Measurements from ENCODE around the gene SRSF9. TPM values are rescaled to one million over a fixed set of nuclear protein-coding genes. Genes with fewer than 3 reads are reported as not detected.

Gene SRSF9
- total RNA-seq, 1 experiment from 2014 or later = 244 TPM

DNA sequence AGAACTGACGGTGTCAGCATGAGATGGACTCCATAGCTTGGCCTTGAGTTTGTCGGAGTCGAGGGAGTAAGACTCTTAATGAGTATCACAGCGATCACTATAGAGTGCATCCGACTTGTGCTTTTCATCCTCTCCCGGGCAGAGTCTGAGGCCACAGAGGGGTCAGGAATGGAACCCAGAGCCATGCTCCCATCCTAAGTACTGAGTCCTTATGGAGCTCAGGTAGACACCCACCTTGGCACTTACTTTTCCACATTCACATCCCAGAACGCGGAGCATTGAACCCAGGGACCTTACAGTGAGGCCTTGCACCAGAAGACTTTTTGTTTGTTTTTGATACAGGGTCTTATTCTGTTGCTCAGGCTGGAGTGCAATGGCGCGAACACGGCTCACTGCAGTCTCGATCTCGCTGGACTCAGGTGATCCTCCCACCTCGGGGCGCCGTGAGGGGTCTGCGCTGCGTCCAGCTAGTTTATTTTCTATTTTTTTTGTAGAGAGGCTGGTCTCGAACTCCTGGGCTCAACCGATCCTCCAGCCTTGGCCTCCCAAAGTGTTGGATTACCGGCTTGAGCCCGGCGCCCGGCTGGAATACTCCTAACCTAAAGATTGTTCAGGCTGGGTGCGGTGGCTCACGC is 719 bp upstream of the SRSF9 start:
- H3K4me3 ChIP-seq (ENCODE audit: low read depth, low read length) = peak overlapping the region; percentile 80
- CTCF ChIA-PET = interaction anchor here (0.8 to 1.4 kb wide), 2 partner anchors 25 to 168 kb away, joined by 3 to 4 read pairs; partner anchors contain the start of gene SIRT4
- H3K4me1 ChIP-seq = peaks cover 5% of the 10 kb centered on the region
- no peaks in the 10 kb centered on the region for H3K9me3 ChIP-seq
- H3K36me3 ChIP-seq (ENCODE audit: control insufficient read depth, insufficient read depth, low read length) = no peaks in the 10 kb centered on the region
- DNase-seq = no peak
- H3K4me1 Mint-ChIP-seq (ENCODE audit: low read depth, unreplicated experiment) = peaks cover 13% of the 10 kb centered on the region
- H3K4me3 Mint-ChIP-seq (ENCODE audit: unreplicated experiment) = peak overlapping the region; percentile 85
- intact Hi-C loops (cut with micrococcal nuclease; ENCODE audit: unreplicated experiment) = no loop called here
- TSS peak; percentile 32 for BruUV-seq (replicated peaks)
- no peaks in the 10 kb centered on the region for H3K27me3 Mint-ChIP-seq (ENCODE audit: insufficient read depth, unreplicated experiment)
- no peak for TF ChIP-seq CTCF (IDR thresholded peaks at IDR 0.05; ENCODE audit: insufficient read depth in 1 of 2, low read depth in 1 of 2, low read length in 1 of 2, severe bottlenecking in 1 of 2, unreplicated experiment in 1 of 2)
- no peaks in the 10 kb centered on the region for H3K27me3 ChIP-seq (replicated peaks; ENCODE audit: control insufficient read depth, insufficient read depth, low read length)
- POLR2A ChIA-PET = interaction anchor here (0.7 kb wide), 1 partner anchor 59 kb away, joined by 3 read pairs; no protein-coding TSS in a partner anchor
- no peaks in the 10 kb centered on the region for H3K9me3 Mint-ChIP-seq (ENCODE audit: unreplicated experiment)
- peak overlapping the region; percentile 79 for H3K27ac Mint-ChIP-seq (ENCODE audit: unreplicated experiment)
- peaks cover 41% of the 10 kb centered on the region for H3K36me3 Mint-ChIP-seq (ENCODE audit: insufficient read depth, unreplicated experiment)

DNA sequence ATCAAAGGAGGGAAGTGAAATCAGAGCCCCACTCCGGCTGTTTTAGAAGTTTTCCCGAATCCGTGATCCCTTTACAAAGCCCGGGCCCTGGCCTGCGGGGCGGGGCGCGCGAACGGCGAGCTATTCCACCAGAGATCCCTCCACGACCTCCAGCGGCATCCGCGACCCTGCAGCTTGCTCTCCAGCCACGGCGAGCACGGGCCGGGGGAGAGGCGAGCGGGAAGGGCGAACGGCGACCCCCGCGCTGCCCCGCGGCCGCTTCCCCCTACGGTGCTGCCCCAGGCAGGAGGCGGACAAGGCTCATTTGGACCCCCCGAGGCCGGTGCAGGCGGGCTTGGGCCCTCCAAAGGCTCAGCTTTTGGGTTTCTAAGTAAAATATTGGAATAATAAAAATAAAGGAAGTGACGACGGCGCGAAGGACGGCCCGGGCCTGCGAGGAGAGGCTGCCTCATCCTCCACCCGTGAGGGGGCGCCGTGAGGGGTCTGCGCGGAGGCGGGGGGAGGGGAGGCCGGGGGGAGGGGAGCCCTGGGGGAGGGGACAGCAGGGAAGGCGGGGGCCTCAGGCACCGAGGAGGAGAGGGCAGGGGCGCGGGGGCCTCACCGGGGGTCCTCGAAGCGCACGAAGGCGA is 613 bp downstream of the SRSF9 start:
- intact Hi-C loops (cut with micrococcal nuclease; ENCODE audit: unreplicated experiment) = loop anchor here (1.0 to 5.0 kb wide), 3 partner anchors 22 to 58 kb away; partner anchors contain the start of genes COQ5, DYNLL1, GATC and TRIAP1
- Mint-ChIP-seq H3K9me3 (ENCODE audit: unreplicated experiment) (no peaks in the 10 kb centered on the region), H3K4me3 (ENCODE audit: unreplicated experiment) (peak overlapping the region; percentile 85), H3K27me3 (ENCODE audit: insufficient read depth, unreplicated experiment) (no peaks in the 10 kb centered on the region), H3K27ac (ENCODE audit: unreplicated experiment) (peak overlapping the region; percentile 79), H3K4me1 (ENCODE audit: low read depth, unreplicated experiment) (peaks cover 4% of the 10 kb centered on the region), H3K36me3 (ENCODE audit: insufficient read depth, unreplicated experiment) (peaks cover 54% of the 10 kb centered on the region)
- Histone ChIP-seq H3K36me3 (ENCODE audit: control insufficient read depth, insufficient read depth, low read length) (no peaks in the 10 kb centered on the region), H3K27me3 (replicated peaks; ENCODE audit: control insufficient read depth, insufficient read depth, low read length) (no peaks in the 10 kb centered on the region), H3K4me3 (ENCODE audit: low read depth, low read length) (peak overlapping the region; percentile 80), H3K9me3 (no peaks in the 10 kb centered on the region), H3K4me1 (peaks cover 5% of the 10 kb centered on the region)
- CTCF ChIA-PET = interaction anchor here (0.7 to 1.2 kb wide), 5 partner anchors 12 to 241 kb away, joined by 3 to 5 read pairs (median 3); no protein-coding TSS in a partner anchor
- POLR2A ChIA-PET = interaction anchor here (0.7 to 1.6 kb wide), 2 partner anchors 12 to 112 kb away, joined by 5 to 12 read pairs; partner anchors contain the start of gene POP5
- BruUV-seq (replicated peaks) = no TSS peak
- TF ChIP-seq CTCF (IDR thresholded peaks at IDR 0.05; ENCODE audit: insufficient read depth in 1 of 2, low read depth in 1 of 2, low read length in 1 of 2, severe bottlenecking in 1 of 2, unreplicated experiment in 1 of 2) = no peak
- DNase-seq = peak in 1 of 2 experiments; percentile 41

DNA sequence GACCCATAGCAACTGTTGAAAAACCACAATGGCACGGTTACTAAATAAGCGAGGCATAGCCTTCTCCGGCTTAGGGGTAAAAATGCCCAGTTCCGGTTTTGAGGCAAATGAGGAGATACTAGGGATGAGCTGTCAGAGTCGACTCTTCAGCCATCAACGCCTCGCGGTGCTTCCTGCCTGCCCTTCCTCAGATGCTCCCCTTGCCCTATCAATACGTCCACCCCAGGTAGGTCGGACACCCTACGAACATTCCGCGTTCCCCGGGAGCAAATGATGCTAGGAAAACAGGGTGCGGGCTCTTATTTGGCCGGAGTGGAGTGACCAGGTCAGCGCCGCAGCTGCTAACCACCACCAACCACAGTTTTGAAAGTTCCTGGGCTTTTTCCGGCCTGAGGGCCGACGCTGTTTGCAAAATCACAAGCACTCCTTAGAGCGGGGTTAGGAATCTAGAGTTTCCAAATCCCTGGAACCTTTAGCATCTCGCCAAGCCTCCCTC is 1.2 kb downstream of the SRSF9 start:
- Mint-ChIP-seq H3K4me1 (ENCODE audit: low read depth, unreplicated experiment) (no peaks in the 10 kb centered on the region), H3K27me3 (ENCODE audit: insufficient read depth, unreplicated experiment) (no peaks in the 10 kb centered on the region), H3K4me3 (ENCODE audit: unreplicated experiment) (peak overlapping the region; percentile 85), H3K27ac (ENCODE audit: unreplicated experiment) (peak overlapping the region; percentile 79), H3K9me3 (ENCODE audit: unreplicated experiment) (no peaks in the 10 kb centered on the region), H3K36me3 (ENCODE audit: insufficient read depth, unreplicated experiment) (peaks cover 59% of the 10 kb centered on the region)
- CTCF ChIA-PET = interaction anchor here (0.6 to 1.2 kb wide), 4 partner anchors 11 to 267 kb away, joined by 3 to 4 read pairs (median 4); no protein-coding TSS in a partner anchor
- POLR2A ChIA-PET = interaction anchor here (1.6 kb wide), 1 partner anchor 113 kb away, joined by 5 read pairs; the partner anchor contains the start of gene POP5
- intact Hi-C loops (cut with micrococcal nuclease; ENCODE audit: unreplicated experiment) = loop anchor here (2.0 to 5.0 kb wide), 2 partner anchors 22 to 59 kb away; partner anchors contain the start of genes COQ5, GATC and TRIAP1
- Histone ChIP-seq H3K9me3 (no peaks in the 10 kb centered on the region), H3K36me3 (ENCODE audit: control insufficient read depth, insufficient read depth, low read length) (0 out of 2 replicates have a peak, but pooled peaks cover 1% of the 10 kb centered on the region), H3K4me1 (peaks cover 5% of the 10 kb centered on the region; the same call in 1 of the 2 replicates), H3K4me3 (ENCODE audit: low read depth, low read length) (peak overlapping the region; percentile 80), H3K27me3 (replicated peaks; ENCODE audit: control insufficient read depth, insufficient read depth, low read length) (no peaks in the 10 kb centered on the region)
- TF ChIP-seq CTCF (IDR thresholded peaks at IDR 0.05; ENCODE audit: insufficient read depth in 1 of 2, low read depth in 1 of 2, low read length in 1 of 2, severe bottlenecking in 1 of 2, unreplicated experiment in 1 of 2) = no peak
- DNase-seq = peak; percentile 44 to 53
- TSS peak; percentile 47 for BruUV-seq (replicated peaks)

All from Caco-2 (cell line).